Stimulated activated CD8-positive, alpha-beta memory T cell treated with anti-CD3 and anti-CD28 coated beads, Interleukin-4, amount 100 ng/mL, for 24 hours (primary cell): ENCODE measurements around the gene MSX2.

Experiments
- DNase-seq: peaks from one replicate; pipeline ENCODE4 v3.0.0-alpha.2; 2020; ENCODE audit warnings: low read depth

Gene MSX2

GRCh38 chr5:174724484-174725260, at the start of gene MSX2:
TSS of gene MSX2 (plus strand) at chr5:174724582. CDS start at chr5:174724660, 78 bp downstream.
- DNase-seq = no peak

GRCh38 chr5:174675110-174675509, 49.3 kb upstream of the MSX2 start:
- no peak for DNase-seq

GRCh38 chr5:174675916-174676315, 48.5 kb upstream of the MSX2 start:
- no peak for DNase-seq

DNA sequence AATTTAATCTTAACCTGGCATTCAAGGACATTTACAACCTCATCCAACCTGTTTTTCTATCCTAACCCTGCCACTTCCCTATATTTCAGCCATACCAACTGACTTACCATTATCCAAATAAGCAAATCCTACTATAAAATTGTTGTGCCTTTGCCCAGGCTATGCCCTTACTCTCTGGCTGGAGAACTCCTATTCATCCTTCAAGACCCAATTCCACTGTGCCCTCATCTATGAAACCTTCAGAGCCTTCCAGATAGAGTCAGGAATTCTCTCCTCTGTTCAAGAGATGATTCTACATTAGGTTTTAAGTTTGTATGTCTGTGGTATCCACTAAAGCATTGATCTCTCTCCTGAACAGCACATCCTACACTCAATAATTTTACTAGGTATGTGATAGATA, 46.3 kb upstream of the MSX2 start:
- DNase-seq = no peak

DNA sequence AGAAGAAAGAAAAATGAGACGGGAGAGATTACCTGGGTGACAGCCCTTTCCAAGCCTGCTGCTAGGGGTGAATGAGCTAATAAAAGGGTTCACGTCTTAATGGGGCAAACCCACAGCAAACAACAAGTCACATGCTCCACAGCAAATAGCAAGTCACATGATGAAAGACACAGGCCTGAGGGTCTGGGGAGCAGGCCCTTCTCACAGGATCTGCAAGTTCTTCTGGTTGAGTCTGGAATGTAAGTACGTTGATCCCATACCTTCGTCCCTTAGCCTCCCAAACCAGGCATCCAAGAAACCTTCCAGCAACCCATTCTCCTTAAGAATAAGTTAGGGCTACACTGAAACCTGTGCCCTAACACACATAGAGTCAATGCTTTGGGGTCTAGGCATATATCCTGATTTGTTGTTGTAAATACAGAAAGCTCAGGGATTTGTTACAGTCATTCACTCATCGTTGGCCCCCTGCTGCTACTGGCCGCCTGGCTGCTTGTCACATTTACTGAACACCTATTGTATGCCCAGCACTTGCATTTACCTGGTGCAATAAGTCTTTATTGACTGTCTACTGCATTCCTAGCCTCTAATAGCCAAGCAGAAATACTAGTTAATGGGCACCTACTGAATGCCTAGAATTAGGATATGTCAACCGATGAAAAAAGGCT, 43.3 kb upstream of the MSX2 start:
- DNase-seq = no peak

DNA sequence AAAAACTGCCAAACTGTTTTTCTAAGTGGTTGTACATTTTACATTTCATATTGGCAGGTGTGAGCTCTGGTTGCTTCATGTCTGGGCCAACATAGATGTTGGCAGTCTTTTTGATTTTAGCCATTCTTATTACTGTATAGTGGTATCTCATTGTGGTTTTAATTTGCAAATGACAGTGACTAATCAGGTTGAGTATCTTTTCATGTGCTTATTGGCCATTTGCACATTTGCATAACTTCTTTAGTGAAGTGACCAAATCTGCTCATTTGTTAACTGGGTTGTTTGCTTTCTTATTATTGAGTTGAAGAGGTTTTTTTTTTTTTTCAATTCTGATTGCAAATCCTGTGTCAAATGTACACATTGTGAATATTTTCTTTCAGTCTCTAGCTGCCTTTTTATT, 36.9 kb upstream of the MSX2 start:
- no peak for DNase-seq

GRCh38 chr5:174688441-174689354, 35.7 kb upstream of the MSX2 start:
- no peak for DNase-seq

DNA sequence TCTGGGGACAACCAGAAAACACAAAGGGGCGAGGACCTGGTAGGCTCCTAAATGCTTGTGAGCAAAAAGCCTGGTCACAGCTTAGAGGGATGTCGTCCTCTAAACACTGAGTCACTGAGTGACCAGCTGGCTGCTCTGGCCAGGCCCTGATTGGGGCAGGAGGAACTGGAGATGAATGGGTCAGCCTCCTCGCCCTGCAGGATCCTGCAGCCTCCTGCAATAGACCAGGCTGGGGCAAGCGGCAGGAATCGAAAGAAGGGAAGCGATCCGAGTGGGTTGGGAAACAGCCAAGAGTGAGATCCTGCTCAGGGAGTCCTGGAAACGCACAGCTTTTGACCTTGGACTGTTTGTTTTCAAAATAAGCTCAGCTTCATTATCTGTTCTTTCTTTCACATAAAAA, 34.1 kb upstream of the MSX2 start:
- no peak for DNase-seq

DNA sequence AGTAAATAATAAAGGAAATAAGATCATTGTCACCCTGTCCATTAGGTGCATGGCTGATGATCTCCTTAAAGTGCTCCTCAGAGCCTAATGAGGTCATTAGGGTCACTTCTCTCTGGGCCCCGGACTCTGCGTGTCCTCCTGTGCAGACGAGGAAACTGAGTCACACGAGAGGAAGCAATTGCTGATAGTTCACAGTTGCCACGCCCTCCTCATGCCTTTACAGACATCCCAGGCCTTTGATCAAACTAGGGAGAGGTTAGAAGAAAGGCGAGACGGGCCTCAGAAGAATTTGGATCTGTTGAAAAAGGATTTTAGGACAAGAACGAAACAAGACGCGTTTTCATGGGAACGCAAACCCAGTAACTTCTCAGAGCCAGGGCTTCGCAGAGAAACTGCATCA, 32.0 kb upstream of the MSX2 start:
- DNase-seq = no peak

DNA sequence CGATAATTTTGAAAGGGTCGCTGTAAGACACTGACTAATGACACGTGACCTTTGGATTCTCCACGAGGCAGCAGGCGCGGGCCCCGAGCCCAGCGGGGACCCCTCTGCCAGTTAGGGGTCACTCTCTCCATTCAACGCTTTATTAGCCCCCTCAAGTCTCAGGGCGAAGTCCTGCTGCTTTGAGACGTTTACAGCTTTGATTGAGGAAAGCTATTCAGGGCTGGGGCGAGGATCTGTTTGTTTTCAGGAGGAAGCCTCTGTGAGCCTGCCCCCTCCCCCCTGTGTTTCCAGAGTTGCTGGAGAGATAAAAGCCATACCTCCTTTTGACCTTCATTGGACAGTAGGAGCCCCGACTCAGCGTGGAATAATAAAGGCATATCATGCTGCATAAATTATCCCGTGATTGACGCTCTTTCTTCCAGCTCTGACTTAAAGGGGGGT, 31.4 kb upstream of the MSX2 start:
- no peak for DNase-seq

- no peak for DNase-seq
These were observed 30.5 kb upstream of the MSX2 start for GRCh38 chr5:174693697-174694385.

- no peak for DNase-seq
These were observed 29.8 kb upstream of the MSX2 start for GRCh38 chr5:174694611-174695010.

GRCh38 chr5:174698156-174698555, 26.2 kb upstream of the MSX2 start:
- DNase-seq = no peak

GRCh38 chr5:174699131-174699530, 25.3 kb upstream of the MSX2 start:
- no peak for DNase-seq

- DNase-seq = no peak
These were observed 17.3 kb upstream of the MSX2 start for GRCh38 chr5:174706997-174707572.

GRCh38 chr5:174707671-174708070, 16.7 kb upstream of the MSX2 start:
- no peak for DNase-seq

GRCh38 chr5:174708476-174709207, 15.7 kb upstream of the MSX2 start:
- DNase-seq = no peak

GRCh38 chr5:174714751-174715150, 9.6 kb upstream of the MSX2 start:
- DNase-seq = no peak

GRCh38 chr5:174715804-174716203, 8.6 kb upstream of the MSX2 start:
- DNase-seq = no peak

- DNase-seq = no peak
These were observed 6.4 kb upstream of the MSX2 start for GRCh38 chr5:174717826-174718455.
